HEK293 (cell line): ENCODE measurements around the gene FLNC.

Source experiments
- AEBP2 ChIP-seq: fragments of 450-650 bp; formaldehyde crosslinking; IDR thresholded peaks from 2 replicates; pipeline ENCODE4 v1.5.1; 2016; ENCODE audit warnings: missing biosample characterization, missing genetic modification characterization, borderline replicate concordance
- CTCF ChIP-seq: fragments of 450-650 bp; formaldehyde crosslinking; IDR thresholded peaks from 2 replicates; pipeline ENCODE4 v1.5.1; 2016; ENCODE audit warnings: missing biosample characterization, missing genetic modification characterization
- ELK4 ChIP-seq: IDR thresholded peaks from 2 replicates; pipeline ENCODE4 v1.6.1; 2011; ENCODE audit warnings: mild to moderate bottlenecking, low read depth, low read length, borderline replicate concordance
- REST ChIP-seq: fragments of 450-650 bp; formaldehyde crosslinking; IDR thresholded peaks from 2 replicates; pipeline ENCODE4 v1.5.1; 2016; ENCODE audit warnings: missing biosample characterization, missing genetic modification characterization
- ZNF416 ChIP-seq: fragments of 450-650 bp; formaldehyde crosslinking; IDR thresholded peaks from 2 replicates; pipeline ENCODE4 v1.5.1; 2016; ENCODE audit warnings: missing biosample characterization, missing genetic modification characterization
- ZSCAN16 ChIP-seq: fragments of 450-650 bp; formaldehyde crosslinking; IDR thresholded peaks from 2 replicates; pipeline ENCODE4 v1.5.1; 2016; ENCODE audit warnings: missing biosample characterization, missing genetic modification characterization
- ZSCAN23 ChIP-seq: fragments of 450-650 bp; formaldehyde crosslinking; IDR thresholded peaks from 2 replicates; pipeline ENCODE4 v1.5.1; 2016; ENCODE audit warnings: missing biosample characterization, missing genetic modification characterization

- TF ChIP-seq ELK4 (no peak), ZSCAN16 (tag by site-specific recombination) (no peak), CTCF (tag by site-specific recombination) (no peak), AEBP2 (tag by site-specific recombination) (no peak), ZNF416 (no peak), ZSCAN23 (no peak), REST (tag by site-specific recombination) (no peak)
Observed at GRCh38 chr7:128879461-128879938, 49.3 kb downstream of the FLNC start.
